Measurements from ENCODE around the gene SLC18B1.
A peak's percentile ranks its signal among the peaks of the same experiment; 100 is the strongest.
"Not testable (repeated sequence)": the region's sequence is repeated elsewhere in the genome, so short reads cannot be mapped to it uniquely, and the experiment has no call there.

Gene SLC18B1

GRCh38 chr6:132798869-132799538 is 567 bp upstream of the SLC18B1 start:
- DNase-seq: peak; percentile 55 to 66

- no peak for DNase-seq
These were observed 3.0 kb downstream of the SLC18B1 start for GRCh38 chr6:132795461-132795860.

GRCh38 chr6:132792510-132792909 is 5.9 kb downstream of the SLC18B1 start:
- DNase-seq: no peak

- DNase-seq: no peak
These were observed 8.0 kb downstream of the SLC18B1 start for GRCh38 chr6:132790450-132790849.

GRCh38 chr6:132789396-132789776 is 9.1 kb downstream of the SLC18B1 start:
- DNase-seq: no peak

- no peak for DNase-seq
These were observed 9.6 kb downstream of the SLC18B1 start for GRCh38 chr6:132788658-132789395.

- no peak for DNase-seq
These were observed 12.5 kb downstream of the SLC18B1 start for GRCh38 chr6:132785936-132786335.

- peak; percentile 31 to 32 for DNase-seq
These were observed 17.6 kb downstream of the SLC18B1 start for GRCh38 chr6:132780770-132781371.

GRCh38 chr6:132777881-132778280 is 20.6 kb downstream of the SLC18B1 start:
- not testable (repeated sequence) for DNase-seq

GRCh38 chr6:132768051-132768517 is 30.4 kb downstream of the SLC18B1 start:
- DNase-seq: peak; percentile 63 to 69

GRCh38 chr6:132765560-132765959 is 32.9 kb downstream of the SLC18B1 start:
- no peak for DNase-seq

- no peak for DNase-seq
These were observed 34.1 kb downstream of the SLC18B1 start for GRCh38 chr6:132764370-132764769.

GRCh38 chr6:132763269-132763668 is 35.2 kb downstream of the SLC18B1 start:
- DNase-seq: no peak

- no peak for DNase-seq
These were observed 38.2 kb downstream of the SLC18B1 start for GRCh38 chr6:132760256-132760655.

GRCh38 chr6:132758689-132759088 is 39.7 kb downstream of the SLC18B1 start:
- no peak for DNase-seq

GRCh38 chr6:132752255-132752654 is 46.2 kb downstream of the SLC18B1 start:
- no peak for DNase-seq

- no peak for DNase-seq
These were observed 46.6 kb downstream of the SLC18B1 start for GRCh38 chr6:132751828-132752227.

- DNase-seq: no peak
These were observed 47.1 kb downstream of the SLC18B1 start for GRCh38 chr6:132751306-132751705.

GRCh38 chr6:132750455-132751248 is 47.8 kb downstream of the SLC18B1 start:
- DNase-seq: no peak

- DNase-seq: peak; percentile 37 to 38
These were observed 49.3 kb downstream of the SLC18B1 start for GRCh38 chr6:132749111-132749510.

- no peak for DNase-seq
These were observed 50.0 kb downstream of the SLC18B1 start for GRCh38 chr6:132748446-132748845.

- DNase-seq: peak in 1 of 2 experiments; percentile 9
These were observed 52.4 kb downstream of the SLC18B1 start for GRCh38 chr6:132746048-132746447.

GRCh38 chr6:132742495-132742894 is 55.9 kb downstream of the SLC18B1 start:
- peak in 1 of 2 experiments; percentile 15 for DNase-seq

Data from AML-193 (cell line).